SKM-1 treated with dmso at 0.1 percent for 144 hours (cell line): ENCODE measurements around the gene UBE2G1.

Experiments used
- DNase-seq: peaks from one replicate; lab custom pipeline; 2025; ENCODE audit not compliant: unreplicated experiment; lab: John Stamatoyannopoulos, UW

UBE2G1 gene

GRCh38 chr17:4340914-4341615 is 25.4 kb downstream of the UBE2G1 start:
- no peak for DNase-seq

- DNase-seq, result no peak
Observed at GRCh38 chr17:4334776-4335584, 31.5 kb downstream of the UBE2G1 start.

GRCh38 chr17:4334332-4334731 is 32.1 kb downstream of the UBE2G1 start:
- no peak for DNase-seq

- DNase-seq, result no peak
Observed at GRCh38 chr17:4333041-4333440, 33.4 kb downstream of the UBE2G1 start.

- no peak for DNase-seq
Observed at GRCh38 chr17:4332296-4332970, 34.0 kb downstream of the UBE2G1 start.

- DNase-seq, result no peak
Observed at GRCh38 chr17:4331614-4332013, 34.9 kb downstream of the UBE2G1 start.

- DNase-seq, result no peak
Observed at GRCh38 chr17:4329838-4330237, 36.6 kb downstream of the UBE2G1 start.

- DNase-seq, result no peak
Observed at GRCh38 chr17:4327606-4328005, 38.9 kb downstream of the UBE2G1 start.

- DNase-seq, result no peak
Observed at GRCh38 chr17:4326608-4327007, 39.9 kb downstream of the UBE2G1 start.

- DNase-seq, result no peak
Observed at GRCh38 chr17:4326112-4326511, 40.4 kb downstream of the UBE2G1 start.

- no peak for DNase-seq
Observed at GRCh38 chr17:4324463-4324862, 42.0 kb downstream of the UBE2G1 start.

GRCh38 chr17:4319221-4319620 is 47.3 kb downstream of the UBE2G1 start:
- no peak for DNase-seq

GRCh38 chr17:4318596-4318995 is 47.9 kb downstream of the UBE2G1 start:
- DNase-seq, result no peak

- no peak for DNase-seq
Observed at GRCh38 chr17:4318186-4318585, 48.3 kb downstream of the UBE2G1 start.

- no peak for DNase-seq
Observed at GRCh38 chr17:4317610-4318009, 48.9 kb downstream of the UBE2G1 start.

GRCh38 chr17:4316648-4317047 is 49.8 kb downstream of the UBE2G1 start:
- DNase-seq, result no peak

GRCh38 chr17:4314618-4315017 is 51.9 kb downstream of the UBE2G1 start:
- DNase-seq, result no peak

- no peak for DNase-seq
Observed at GRCh38 chr17:4314179-4314578, 52.3 kb downstream of the UBE2G1 start.

- DNase-seq, result no peak
Observed at GRCh38 chr17:4313221-4314114, 53.0 kb downstream of the UBE2G1 start.

GRCh38 chr17:4310354-4311060 is 56.0 kb downstream of the UBE2G1 start:
- no peak for DNase-seq
